GM23248 (cell line): ENCODE data around the gene ERCC2. TPM values are rescaled to one million over a fixed set of nuclear protein-coding genes. Genes with fewer than 3 reads are reported as not detected.

Experiments used
- DNase-seq: peaks from one replicate; pipeline ENCODE4 v3.0.0-alpha.2; 2015
- H2AFZ ChIP-seq: fragments of 200-600 bp; sonication (generic); 2 replicates; pipeline ENCODE4 v1.6.1; 2016; ENCODE audit warnings: antibody characterized with exemption
- H3F3A ChIP-seq: fragments of 200-600 bp; sonication (generic); 2 replicates; pipeline ENCODE4 v1.6.1; 2016; ENCODE audit warnings: mild to moderate bottlenecking, antibody characterized with exemption, mixed run types; ENCODE audit not compliant: insufficient read depth
- H3K27ac ChIP-seq: fragments of 200-600 bp; sonication (generic); 2 replicates; pipeline ENCODE4 v1.5.1; 2016; ENCODE audit warnings: mild to moderate bottlenecking
- H3K27me3 ChIP-seq: fragments of 200-600 bp; sonication (generic); replicated peaks from 2 replicates; pipeline ENCODE4 v1.6.1; 2016; ENCODE audit warnings: mild to moderate bottlenecking; ENCODE audit not compliant: insufficient read depth
- H3K36me3 ChIP-seq: fragments of 200-600 bp; sonication (generic); 2 replicates; pipeline ENCODE4 v1.6.1; 2016; ENCODE audit warnings: low read depth, mild to moderate bottlenecking
- H3K4me1 ChIP-seq: fragments of 200-600 bp; sonication (generic); 2 replicates; pipeline ENCODE4 v1.6.1; 2016; ENCODE audit warnings: mild to moderate bottlenecking; ENCODE audit not compliant: insufficient read depth
- H3K4me2 ChIP-seq: fragments of 200-600 bp; sonication (generic); one replicate; pipeline ENCODE4 v1.6.1; 2016; ENCODE audit warnings: mild to moderate bottlenecking; ENCODE audit not compliant: unreplicated experiment
- H3K4me3 ChIP-seq: fragments of 200-600 bp; sonication (generic); 2 replicates; pipeline ENCODE4 v1.5.1; 2016; ENCODE audit warnings: mild to moderate bottlenecking
- H3K79me2 ChIP-seq: fragments of 200-600 bp; sonication (generic); 2 replicates; pipeline ENCODE4 v1.6.1; 2016; ENCODE audit warnings: mild to moderate bottlenecking; ENCODE audit not compliant: insufficient read depth
- H3K9ac ChIP-seq: fragments of 200-600 bp; sonication (generic); 2 replicates; pipeline ENCODE4 v1.6.1; 2016; ENCODE audit warnings: mild to moderate bottlenecking
- H3K9me2 ChIP-seq: fragments of 200-600 bp; sonication (generic); 2 replicates; pipeline ENCODE4 v1.6.1; 2016; ENCODE audit warnings: mixed run types, mild to moderate bottlenecking, moderate library complexity; ENCODE audit not compliant: insufficient read depth
- H3K9me3 ChIP-seq: fragments of 200-600 bp; sonication (generic); one replicate; pipeline ENCODE4 v1.6.1; 2017; ENCODE audit warnings: low read depth
- H4K20me1 ChIP-seq: fragments of 200-600 bp; sonication (generic); 2 replicates; pipeline ENCODE4 v1.6.0; 2016; ENCODE audit not compliant: insufficient read depth
- EZH2 ChIP-seq: fragments of 200-600 bp; sonication (generic); IDR thresholded peaks from 2 replicates; pipeline ENCODE4 v1.6.1; 2018; ENCODE audit warnings: antibody characterized with exemption, mild to moderate bottlenecking; ENCODE audit not compliant: insufficient read depth, poor library complexity, severe bottlenecking
- EZH2phosphoT487 ChIP-seq: fragments of 200-600 bp; sonication (generic); IDR thresholded peaks from 2 replicates; pipeline ENCODE4 v1.6.1; 2018; ENCODE audit warnings: antibody characterized with exemption, moderate library complexity, mild to moderate bottlenecking, low read depth; ENCODE audit not compliant: insufficient read depth
- WGBS, 2 experiments: methylation state at CpG; one replicate each; pipeline ENCODE4 v1.1.6; 2015 to 2017; ENCODE audit warnings: low lambda C conversion rate in 2 of 2, low coverage in 1 of 2; ENCODE audit errors: missing lambda C conversion rate in 2 of 2; 5-methylcytosine and 5-hydroxymethylcytosine counted together
- in situ Hi-C: fragments of 300-500 bp; cut with MboI; formaldehyde crosslinking; loops from 2 replicates; pipeline ENCODE4 v1.15.0; 2020
- polyA plus RNA-seq: library from polyadenylated mRNA; unstranded; fragments of >200 nt; fragmentation: Nextera tagmentation; extraction: Ambion mirVana; gene quantifications from 2 replicates; pipeline ENCODE4 v1.2.1, GENCODE V29; 2016
- total RNA-seq: library from RNA; depleted of rRNA; stranded (reverse); fragments of >200 nt; shearing (Covaris generic); gene quantifications from 2 replicates; pipeline ENCODE4 v1.2.3, GENCODE V29; 2014

Gene ERCC2
- total and polyA plus RNA-seq, 2 experiments from 2014 or later, result 13.7 to 32.3 TPM

DNA sequence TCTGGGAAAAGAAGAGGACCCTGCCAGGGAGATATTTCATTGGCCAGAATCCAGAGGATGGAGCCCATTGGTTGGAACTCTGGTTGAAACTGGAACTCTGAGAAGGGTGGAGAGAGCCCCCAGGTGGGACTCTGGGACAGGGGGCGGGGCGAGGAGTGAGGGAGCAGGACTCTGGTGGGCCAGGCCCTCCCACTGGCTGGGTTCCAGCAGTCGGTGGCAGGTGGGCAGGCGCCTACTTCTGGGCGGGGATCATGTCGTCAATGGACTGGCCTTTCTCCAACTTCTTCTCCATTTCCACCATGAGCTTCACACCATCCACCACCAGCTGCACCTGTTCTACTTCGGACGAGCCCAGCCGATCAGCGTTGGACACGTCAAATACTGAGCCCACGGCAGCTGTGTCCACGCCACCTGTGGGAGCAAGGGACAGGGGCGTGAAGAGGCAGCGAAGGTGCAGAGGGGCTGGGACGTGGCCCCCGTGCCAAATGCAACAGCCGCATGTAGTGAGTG is 63.8 kb downstream of the ERCC2 start:
- no peak overlapping the region for H3K27ac ChIP-seq
- H3K4me2 ChIP-seq, result no peak overlapping the region
- no peaks in the 10 kb centered on the region for H3K79me2 ChIP-seq
- in situ Hi-C loops, result no loop called here
- no peaks in the 10 kb centered on the region for H3K4me1 ChIP-seq
- no peaks in the 10 kb centered on the region for H3K27me3 ChIP-seq
- no peak overlapping the region for H3K4me3 ChIP-seq
- whole genome bisulfite sequencing, 2 experiments, result 54 to 58% methylated on average over 17 to 18 of the region's 18 CpGs
- no peaks in the 10 kb centered on the region for H3K9me2 ChIP-seq
- H3K9me3 ChIP-seq, result no peaks in the 10 kb centered on the region
- DNase-seq, result no peak
- no peaks in the 10 kb centered on the region for H4K20me1 ChIP-seq
- TF ChIP-seq EZH2 (no peak), EZH2phosphoT487 (no peak)
- H3F3A ChIP-seq, result peaks cover 8% of the 10 kb centered on the region
- no peak overlapping the region for H2AFZ ChIP-seq
- H3K9ac ChIP-seq, result no peak overlapping the region
- H3K36me3 ChIP-seq, result no peaks in the 10 kb centered on the region

- peak; percentile 29 for DNase-seq
- no peak overlapping the region for H3K9ac ChIP-seq
- H4K20me1 ChIP-seq, result no peaks in the 10 kb centered on the region
- H3F3A ChIP-seq, result peaks cover 8% of the 10 kb centered on the region
- in situ Hi-C loops, result no loop called here
- WGBS, 2 experiments, result 51 to 53% methylated on average over 9 of the region's 9 CpGs
- H3K27ac ChIP-seq, result no peak overlapping the region
- no peaks in the 10 kb centered on the region for H3K79me2 ChIP-seq
- no peak overlapping the region for H3K4me2 ChIP-seq
- no peaks in the 10 kb centered on the region for H3K4me1 ChIP-seq
- no peaks in the 10 kb centered on the region for H3K27me3 ChIP-seq
- no peaks in the 10 kb centered on the region for H3K9me2 ChIP-seq
- no peak overlapping the region for H2AFZ ChIP-seq
- H3K36me3 ChIP-seq, result no peaks in the 10 kb centered on the region
- TF ChIP-seq EZH2 (no peak), EZH2phosphoT487 (no peak)
- no peaks in the 10 kb centered on the region for H3K9me3 ChIP-seq
- no peak overlapping the region for H3K4me3 ChIP-seq
Measured at GRCh38 chr19:45306040-45306439, 64.3 kb downstream of the ERCC2 start.

DNA sequence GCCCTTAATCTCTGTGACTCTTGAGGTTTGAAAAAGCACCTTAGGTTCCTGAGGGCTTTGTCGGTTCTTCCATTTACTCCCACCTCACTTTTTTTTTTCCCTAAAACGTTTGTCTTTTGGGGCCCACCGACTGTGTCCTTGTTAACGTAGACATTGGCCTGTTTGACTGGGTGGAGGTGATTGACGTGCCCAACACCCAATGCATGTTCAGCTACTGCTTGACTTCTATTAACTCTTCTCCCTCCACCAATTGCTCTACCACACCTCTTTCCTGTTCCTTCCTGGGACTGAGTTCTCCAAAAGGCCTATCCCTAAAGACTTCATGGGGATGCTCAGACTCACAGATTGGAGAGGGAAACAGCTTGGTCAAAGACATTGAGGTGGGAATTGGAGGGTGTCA is 65.0 kb downstream of the ERCC2 start:
- H3K27ac ChIP-seq, result no peak overlapping the region
- no peak overlapping the region for H2AFZ ChIP-seq
- H3F3A ChIP-seq, result peaks cover 8% of the 10 kb centered on the region
- H3K4me3 ChIP-seq, result no peak overlapping the region
- H3K27me3 ChIP-seq, result no peaks in the 10 kb centered on the region
- TF ChIP-seq EZH2 (no peak), EZH2phosphoT487 (no peak)
- no peak overlapping the region for H3K4me2 ChIP-seq
- H3K9me3 ChIP-seq, result no peaks in the 10 kb centered on the region
- no peaks in the 10 kb centered on the region for H3K4me1 ChIP-seq
- H3K9ac ChIP-seq, result no peak overlapping the region
- WGBS, 2 experiments, result 2 to 3% methylated on average over 5 of the region's 5 CpGs
- no peaks in the 10 kb centered on the region for H4K20me1 ChIP-seq
- in situ Hi-C loops, result no loop called here
- no peaks in the 10 kb centered on the region for H3K36me3 ChIP-seq
- no peaks in the 10 kb centered on the region for H3K9me2 ChIP-seq
- DNase-seq, result no peak
- no peaks in the 10 kb centered on the region for H3K79me2 ChIP-seq

DNA sequence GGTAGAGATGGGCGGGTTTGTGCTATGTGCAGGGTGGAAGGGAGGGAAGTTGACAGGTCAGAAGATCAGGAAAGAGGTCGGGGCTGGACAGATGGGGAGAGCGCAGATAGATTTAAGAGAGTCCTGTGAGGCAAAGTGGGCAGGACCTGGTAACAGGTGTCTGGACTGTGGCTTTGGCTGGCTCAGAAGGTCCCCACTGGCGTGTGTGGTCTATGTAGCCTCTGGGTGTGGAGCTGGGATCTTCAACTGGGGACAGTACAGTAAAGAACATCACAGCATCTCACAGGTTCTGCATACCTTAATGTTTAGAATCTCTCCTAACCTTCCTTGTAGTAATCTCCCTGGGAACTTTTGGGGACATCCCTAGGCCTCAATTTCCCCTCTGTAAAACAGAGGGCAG is 65.4 kb downstream of the ERCC2 start:
- no peak for DNase-seq
- H3K36me3 ChIP-seq, result no peaks in the 10 kb centered on the region
- H3K4me3 ChIP-seq, result no peak overlapping the region
- no peaks in the 10 kb centered on the region for H4K20me1 ChIP-seq
- H3K9me3 ChIP-seq, result no peaks in the 10 kb centered on the region
- H2AFZ ChIP-seq, result no peak overlapping the region
- no peaks in the 10 kb centered on the region for H3K79me2 ChIP-seq
- H3K27ac ChIP-seq, result no peak overlapping the region
- no peak overlapping the region for H3K4me2 ChIP-seq
- H3K9ac ChIP-seq, result no peak overlapping the region
- in situ Hi-C loops, result no loop called here
- no peaks in the 10 kb centered on the region for H3K9me2 ChIP-seq
- 51 to 52% methylated on average over 4 of the region's 4 CpGs for WGBS, 2 experiments
- H3F3A ChIP-seq, result peaks cover 8% of the 10 kb centered on the region
- no peaks in the 10 kb centered on the region for H3K4me1 ChIP-seq
- TF ChIP-seq EZH2 (no peak), EZH2phosphoT487 (no peak)
- H3K27me3 ChIP-seq, result no peaks in the 10 kb centered on the region
